H9 (cell line): Measurements from ENCODE around the gene SUMO2. TPM values are rescaled to one million over a fixed set of nuclear protein-coding genes. Genes with fewer than 3 reads are reported as not detected.

Experiments
- DNase-seq: peaks from one replicate; pipeline ENCODE4 v3.0.0-alpha.2; 2017
- H2AFZ ChIP-seq: one replicate; pipeline ENCODE4 v1.6.1; 2013; ENCODE audit warnings: mild to moderate bottlenecking, low read length, control low read depth, moderate library complexity
- H2AK5ac ChIP-seq: 2 replicates; pipeline ENCODE4 v1.6.1; 2013; ENCODE audit warnings: low read length, control low read depth, mixed read lengths; ENCODE audit not compliant: insufficient read length
- H2BK120ac ChIP-seq: one replicate; pipeline ENCODE4 v1.6.1; 2013; ENCODE audit warnings: low read depth, mild to moderate bottlenecking, low read length, control low read depth, inconsistent platforms; ENCODE audit not compliant: poor library complexity, severe bottlenecking
- H2BK12ac ChIP-seq: 2 replicates; pipeline ENCODE4 v1.6.1; 2013; ENCODE audit warnings: low read length, control low read depth, mixed read lengths, low read depth; ENCODE audit not compliant: insufficient read length
- H2BK15ac ChIP-seq: 2 replicates; pipeline ENCODE4 v1.6.1; 2013; ENCODE audit warnings: low read depth, low read length, control low read depth
- H2BK20ac ChIP-seq: one replicate; pipeline ENCODE4 v1.6.1; 2013; ENCODE audit warnings: low read depth, mild to moderate bottlenecking, low read length, control low read depth, inconsistent platforms; ENCODE audit not compliant: poor library complexity, severe bottlenecking
- H2BK5ac ChIP-seq: 2 replicates; pipeline ENCODE4 v1.6.1; 2013; ENCODE audit warnings: low read length, control low read depth, mixed read lengths; ENCODE audit not compliant: insufficient read length
- H3K14ac ChIP-seq: 2 replicates; pipeline ENCODE4 v1.6.1; 2013; ENCODE audit warnings: low read length, control low read depth; ENCODE audit not compliant: insufficient read depth
- H3K18ac ChIP-seq: 2 replicates; pipeline ENCODE4 v1.6.1; 2013; ENCODE audit warnings: low read depth, mild to moderate bottlenecking, mixed read lengths, low read length, control low read depth; ENCODE audit not compliant: insufficient read length
- H3K23ac ChIP-seq: 2 replicates; pipeline ENCODE4 v1.6.1; 2013; ENCODE audit warnings: low read length, control low read depth, mixed read lengths, low read depth; ENCODE audit not compliant: insufficient read length
- H3K23me2 ChIP-seq: 2 replicates; pipeline ENCODE4 v1.6.1; 2013; ENCODE audit warnings: low read depth, mild to moderate bottlenecking, mixed read lengths, low read length, control low read depth; ENCODE audit not compliant: insufficient read length, poor library complexity, severe bottlenecking
- H3K27ac ChIP-seq: 2 replicates; pipeline ENCODE4 v1.5.1; 2013; ENCODE audit warnings: low read length, control low read depth, mixed read lengths, low read depth; ENCODE audit not compliant: insufficient read length
- H3K27me3 ChIP-seq: 2 replicates; pipeline ENCODE4 v1.6.1; 2013; ENCODE audit warnings: low read length, control low read depth, inconsistent platforms; ENCODE audit not compliant: insufficient read depth
- H3K4ac ChIP-seq: 2 replicates; pipeline ENCODE4 v1.6.1; 2013; ENCODE audit warnings: low read depth, mild to moderate bottlenecking, control low read depth, inconsistent platforms, low read length, moderate library complexity
- H3K4me1 ChIP-seq: 2 replicates; pipeline ENCODE4 v1.6.1; 2013; ENCODE audit warnings: low read length, control low read depth, inconsistent platforms; ENCODE audit not compliant: insufficient read depth
- H3K4me2 ChIP-seq: 2 replicates; pipeline ENCODE4 v1.6.1; 2013; ENCODE audit warnings: low read length, control low read depth, mixed read lengths; ENCODE audit not compliant: insufficient read length, insufficient read depth
- H3K56ac ChIP-seq: 2 replicates; pipeline ENCODE4 v1.6.1; 2013; ENCODE audit warnings: low read depth, mild to moderate bottlenecking, mixed read lengths, low read length, control low read depth; ENCODE audit not compliant: insufficient read length
- H3K79me1 ChIP-seq: 2 replicates; pipeline ENCODE4 v1.6.1; 2013; ENCODE audit warnings: low read depth, mild to moderate bottlenecking, moderate library complexity, low read length, control low read depth, inconsistent platforms; ENCODE audit not compliant: insufficient read depth, poor library complexity, severe bottlenecking
- H3K79me2 ChIP-seq: 2 replicates; pipeline ENCODE4 v1.6.1; 2013; ENCODE audit warnings: low read length, control low read depth, inconsistent platforms; ENCODE audit not compliant: insufficient read depth
- H3K9ac ChIP-seq: 2 replicates; pipeline ENCODE4 v1.6.1; 2013; ENCODE audit warnings: low read length, control low read depth, mixed read lengths; ENCODE audit not compliant: insufficient read length; ENCODE audit errors: extremely low read depth
- H3K9me3 ChIP-seq: one replicate; pipeline ENCODE4 v1.6.1; 2013; ENCODE audit warnings: low read depth, low read length, inconsistent platforms; ENCODE audit not compliant: control insufficient read depth
- H3T11ph ChIP-seq: one replicate; pipeline ENCODE4 v1.6.1; 2013; ENCODE audit warnings: mild to moderate bottlenecking, low read length, control low read depth, inconsistent platforms
- H4K20me1 ChIP-seq: one replicate; pipeline ENCODE4 v1.6.1; 2013; ENCODE audit not compliant: control insufficient read depth, insufficient read length, insufficient read depth
- H4K5ac ChIP-seq: 2 replicates; pipeline ENCODE4 v1.6.1; 2013; ENCODE audit warnings: low read depth, mild to moderate bottlenecking, mixed read lengths, low read length, control low read depth; ENCODE audit not compliant: insufficient read length
- H4K8ac ChIP-seq: replicated peaks from 2 replicates; pipeline ENCODE4 v1.6.1; 2013; ENCODE audit warnings: low read length, control low read depth, mixed read lengths, low read depth; ENCODE audit not compliant: insufficient read length
- H4K91ac ChIP-seq: 2 replicates; pipeline ENCODE4 v1.6.1; 2013; ENCODE audit warnings: low read depth, mild to moderate bottlenecking, moderate library complexity, mixed read lengths, low read length, control low read depth; ENCODE audit not compliant: insufficient read length
- H3K27ac Mint-ChIP-seq, 3 experiments: 2 replicates in 2 of 3; 3 replicates in 1 of 3; pipeline ENCODE4 v1.8.0; 2020 to 2021; ENCODE audit warnings: mixed read lengths in 3 of 3, mild to moderate bottlenecking in 1 of 3, moderate library complexity in 1 of 3
- H3K27me3 Mint-ChIP-seq: 2 replicates; pipeline ENCODE4 v1.8.0; 2021; ENCODE audit warnings: low read depth, mild to moderate bottlenecking, moderate library complexity, mixed read lengths
- H3K36me3 Mint-ChIP-seq, 3 experiments: 2 replicates in 2 of 3; 3 replicates in 1 of 3; pipeline ENCODE4 v1.8.0; 2020 to 2021; ENCODE audit warnings: low read depth in 3 of 3, mixed read lengths in 3 of 3; ENCODE audit not compliant: insufficient read depth in 1 of 3
- H3K4me1 Mint-ChIP-seq, 2 experiments: 2 replicates each; pipeline ENCODE4 v1.8.0; 2020; ENCODE audit warnings: mixed read lengths in 2 of 2
- H3K4me3 Mint-ChIP-seq, 2 experiments: 2 replicates in 1 of 2; 3 replicates in 1 of 2; pipeline ENCODE4 v1.8.0; 2020 to 2021; ENCODE audit warnings: mild to moderate bottlenecking in 2 of 2, mixed read lengths in 2 of 2, moderate library complexity in 1 of 2
- H3K9me3 Mint-ChIP-seq, 2 experiments: 2 replicates in 1 of 2; 3 replicates in 1 of 2; pipeline ENCODE4 v1.8.0; 2020; ENCODE audit warnings: mild to moderate bottlenecking in 2 of 2, mixed read lengths in 2 of 2, moderate library complexity in 1 of 2
- CTCF ChIP-seq: fragments of 200-600 bp; sonication (generic); conservative IDR thresholded peaks from 3 replicates; pipeline ENCODE4 v1.8.0; 2021; ENCODE audit warnings: antibody characterized with exemption, mild to moderate bottlenecking
- WGBS: extraction: QIAGEN DNeasy Blood & Tissue Kit; methylation state at CpG from one replicate; pipeline ENCODE4 v1.1.7; 2013; ENCODE audit warnings: missing lambda C conversion rate, low lambda C conversion rate, mixed read lengths; ENCODE audit not compliant: insufficient read length; ENCODE audit errors: extremely low coverage; 5-methylcytosine and 5-hydroxymethylcytosine counted together
- total RNA-seq: library from RNA; stranded (reverse); gene quantifications from 2 replicates; pipeline ENCODE4 v1.2.1, GENCODE V29; 2021

SUMO2 gene
- total RNA-seq, 1 experiment from 2014 or later: 813 TPM

DNA sequence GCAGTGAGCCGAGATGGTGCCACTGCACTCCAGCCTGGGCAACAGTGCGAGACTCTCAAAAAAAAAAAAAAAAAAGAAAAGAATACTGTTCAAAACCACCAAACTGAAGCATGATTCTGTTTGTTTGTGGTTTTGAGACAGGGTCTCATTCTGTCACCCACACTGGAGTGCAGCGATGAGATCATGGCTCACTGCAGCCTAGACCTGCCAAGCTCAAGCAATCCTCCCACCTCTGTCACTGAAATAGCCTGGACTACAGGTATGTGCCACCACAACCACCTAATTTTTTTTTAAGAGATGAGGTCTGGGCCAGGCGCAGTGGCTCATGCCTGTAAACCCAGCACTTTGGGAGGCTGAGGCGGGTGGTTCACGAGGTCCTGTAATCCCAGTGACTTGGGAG, 4.3 kb downstream of the SUMO2 start:
- no peak overlapping the region for H3K14ac ChIP-seq
- no peak overlapping the region for H3K4ac ChIP-seq
- H2BK15ac ChIP-seq: no peak overlapping the region
- H3K27me3 ChIP-seq: no peaks in the 10 kb centered on the region
- H2AFZ ChIP-seq: no peak overlapping the region
- H3K23ac ChIP-seq: no peak overlapping the region
- H3K18ac ChIP-seq: no peak overlapping the region
- H2BK20ac ChIP-seq: no peak overlapping the region
- no peak overlapping the region for H4K8ac ChIP-seq
- no peak overlapping the region for H3K9ac ChIP-seq
- H3T11ph ChIP-seq: no peak overlapping the region
- no peak overlapping the region for H3K4me2 ChIP-seq
- H3K4me3 Mint-ChIP-seq: no peak overlapping the region
- no peaks in the 10 kb centered on the region for H3K9me3 Mint-ChIP-seq
- H3K4me1 Mint-ChIP-seq: peaks cover 4 to 19% of the 10 kb centered on the region in 2 experiments
- H4K5ac ChIP-seq: no peak overlapping the region
- no peak overlapping the region for H3K27ac ChIP-seq
- no peak overlapping the region for H3K56ac ChIP-seq
- no peaks in the 10 kb centered on the region for H3K27me3 Mint-ChIP-seq
- H3K9me3 ChIP-seq: no peaks in the 10 kb centered on the region
- no peak overlapping the region for H2AK5ac ChIP-seq
- no peaks in the 10 kb centered on the region for H4K20me1 ChIP-seq
- no peak for TF ChIP-seq CTCF
- no peak overlapping the region for H2BK120ac ChIP-seq
- H2BK5ac ChIP-seq: no peak overlapping the region
- H2BK12ac ChIP-seq: no peak overlapping the region
- peaks cover 10% of the 10 kb centered on the region for H3K23me2 ChIP-seq
- no peak overlapping the region for H3K27ac Mint-ChIP-seq
- peaks cover 11% of the 10 kb centered on the region for H3K79me1 ChIP-seq
- no peak overlapping the region for H4K91ac ChIP-seq
- no peak for DNase-seq
- no CpG with 5 or more reads among the region's 6 CpGs for WGBS
- H3K79me2 ChIP-seq: peaks cover 41% of the 10 kb centered on the region
- H3K36me3 Mint-ChIP-seq: peaks cover 45 to 79% (median 71%) of the 10 kb centered on the region in 3 experiments
- H3K4me1 ChIP-seq: no peaks in the 10 kb centered on the region
